ENCODE results near the gene BLACAT1. TPM values are rescaled to one million over a fixed set of nuclear protein-coding genes. Genes with fewer than 3 reads are reported as not detected.

The BLACAT1 gene
- total RNA-seq, 2 donors from 2014 or later = 6.8 TPM; not detected in 1

DNA sequence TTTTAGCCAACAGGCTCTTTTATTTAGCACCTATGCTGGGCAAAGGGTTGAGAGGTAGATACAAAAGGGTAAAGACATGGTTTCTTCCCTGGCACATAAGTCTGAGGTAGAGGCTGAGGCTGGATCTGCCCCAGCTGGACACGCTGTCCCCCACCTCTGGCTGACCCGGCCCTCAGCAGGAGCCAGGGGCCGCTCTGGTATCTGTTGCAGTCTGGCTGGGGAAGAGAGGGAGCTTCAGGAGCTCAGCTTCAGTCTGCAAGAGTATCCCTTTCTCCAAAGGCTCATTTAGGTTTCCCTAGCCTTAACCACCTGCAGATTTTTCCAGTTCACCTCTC, 14.2 kb downstream of the BLACAT1 start:
- no peaks in the 10 kb centered on the region for H3K4me1 ChIP-seq (replicated peaks)
- no peak overlapping the region for H3K27ac ChIP-seq
- TF ChIP-seq, protein P1, sequence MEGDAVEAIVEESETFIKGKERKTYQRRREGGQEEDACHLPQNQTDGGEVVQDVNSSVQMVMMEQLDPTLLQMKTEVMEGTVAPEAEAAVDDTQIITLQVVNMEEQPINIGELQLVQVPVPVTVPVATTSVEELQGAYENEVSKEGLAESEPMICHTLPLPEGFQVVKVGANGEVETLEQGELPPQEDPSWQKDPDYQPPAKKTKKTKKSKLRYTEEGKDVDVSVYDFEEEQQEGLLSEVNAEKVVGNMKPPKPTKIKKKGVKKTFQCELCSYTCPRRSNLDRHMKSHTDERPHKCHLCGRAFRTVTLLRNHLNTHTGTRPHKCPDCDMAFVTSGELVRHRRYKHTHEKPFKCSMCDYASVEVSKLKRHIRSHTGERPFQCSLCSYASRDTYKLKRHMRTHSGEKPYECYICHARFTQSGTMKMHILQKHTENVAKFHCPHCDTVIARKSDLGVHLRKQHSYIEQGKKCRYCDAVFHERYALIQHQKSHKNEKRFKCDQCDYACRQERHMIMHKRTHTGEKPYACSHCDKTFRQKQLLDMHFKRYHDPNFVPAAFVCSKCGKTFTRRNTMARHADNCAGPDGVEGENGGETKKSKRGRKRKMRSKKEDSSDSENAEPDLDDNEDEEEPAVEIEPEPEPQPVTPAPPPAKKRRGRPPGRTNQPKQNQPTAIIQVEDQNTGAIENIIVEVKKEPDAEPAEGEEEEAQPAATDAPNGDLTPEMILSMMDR (IDR thresholded peaks at IDR 0.05) = no peak
- TF ChIP-seq POLR2A (IDR thresholded peaks at IDR 0.05) = no peak
- no peak for TF ChIP-seq POLR2AphosphoS5 (IDR thresholded peaks at IDR 0.05)
- WGBS = 92% methylated on average over 3 of the region's 3 CpGs
- H3K4me3 ChIP-seq = no peak overlapping the region
- H3K36me3 ChIP-seq = no peaks in the 10 kb centered on the region
- H3K9me3 ChIP-seq = no peaks in the 10 kb centered on the region
- intact Hi-C loops (cut with DNase I) = no loop called here
- H3K27me3 ChIP-seq (replicated peaks; ENCODE audit: insufficient read depth) = no peaks in the 10 kb centered on the region
- no peak for DNase-seq (ENCODE audit: low spot score)

DNA sequence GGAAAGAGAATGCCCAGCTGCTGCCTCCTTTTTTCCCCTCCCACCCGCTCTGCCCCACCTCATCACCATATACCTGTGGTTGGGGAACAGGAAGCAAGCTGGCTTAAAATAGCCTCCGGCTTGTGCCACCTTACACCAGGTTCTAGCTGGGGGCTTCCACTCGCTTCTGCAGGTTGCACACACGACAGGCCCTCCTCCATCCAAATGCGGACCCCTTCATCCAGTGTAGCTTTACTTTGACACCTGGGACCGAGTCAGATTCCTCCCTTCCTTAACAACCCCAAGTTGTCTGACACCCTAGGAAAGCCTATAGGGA, 14.6 kb downstream of the BLACAT1 start:
- TF ChIP-seq POLR2AphosphoS5 (IDR thresholded peaks at IDR 0.05) = no peak
- no peak for TF ChIP-seq POLR2A (IDR thresholded peaks at IDR 0.05)
- TF ChIP-seq, protein P1 (IDR thresholded peaks at IDR 0.05) = no peak
- Histone ChIP-seq H3K36me3 (no peaks in the 10 kb centered on the region), H3K27ac (no peak overlapping the region), H3K27me3 (replicated peaks; ENCODE audit: insufficient read depth) (no peaks in the 10 kb centered on the region), H3K9me3 (no peaks in the 10 kb centered on the region), H3K4me1 (replicated peaks) (no peaks in the 10 kb centered on the region), H3K4me3 (no peak overlapping the region)
- intact Hi-C loops (cut with DNase I) = no loop called here
- 64% methylated on average over 6 of the region's 6 CpGs for WGBS
- DNase-seq (ENCODE audit: low spot score) = no peak

DNA sequence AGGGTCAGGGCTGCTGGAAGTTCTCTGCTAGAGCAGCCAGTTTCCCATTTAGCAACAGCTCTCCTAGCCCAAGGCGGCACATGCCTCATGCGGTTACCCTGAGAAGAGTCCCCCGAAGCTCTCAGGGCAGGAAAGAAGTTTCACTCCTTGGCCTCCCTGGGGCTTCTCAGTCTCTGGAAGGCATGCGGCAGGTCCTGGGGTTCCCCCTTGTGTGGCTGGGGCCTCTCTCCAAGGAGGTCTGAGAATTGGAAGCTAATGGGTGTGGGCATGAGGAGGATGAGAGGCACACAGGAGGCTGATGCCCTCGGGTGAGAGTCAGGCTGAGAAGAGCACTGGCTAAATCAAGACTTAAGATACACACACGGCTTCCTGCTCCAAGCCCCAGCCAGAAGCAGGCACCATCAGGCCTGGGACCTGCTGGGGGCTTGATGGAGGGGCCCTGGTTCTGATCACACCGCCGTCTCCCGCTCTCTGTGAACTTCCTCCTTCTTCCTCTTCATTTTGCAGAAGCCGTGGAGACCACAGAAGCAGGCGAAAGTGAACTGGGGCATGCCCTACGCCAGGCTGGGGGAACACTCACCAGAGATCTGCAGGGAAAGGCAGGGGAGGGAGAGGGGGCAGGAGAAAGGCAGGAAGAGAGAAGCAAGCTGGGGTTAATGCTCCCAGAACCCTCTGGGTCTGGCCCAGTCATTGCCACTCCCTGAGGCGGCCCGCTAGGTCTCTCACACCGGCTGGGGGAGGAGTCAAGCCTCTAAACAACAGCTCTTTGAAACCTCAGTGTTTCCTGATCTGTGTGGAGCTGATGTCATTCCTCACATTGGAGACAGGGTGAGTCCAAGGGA, 15.1 kb downstream of the BLACAT1 start:
- peak; percentile 56 for DNase-seq (ENCODE audit: low spot score)
- Histone ChIP-seq H3K27ac (no peak overlapping the region), H3K4me3 (no peak overlapping the region), H3K36me3 (no peaks in the 10 kb centered on the region), H3K4me1 (replicated peaks) (no peaks in the 10 kb centered on the region), H3K9me3 (no peaks in the 10 kb centered on the region), H3K27me3 (replicated peaks; ENCODE audit: insufficient read depth) (no peaks in the 10 kb centered on the region)
- 62% methylated on average over 15 of the region's 15 CpGs for whole genome bisulfite sequencing
- intact Hi-C loops (cut with DNase I) = no loop called here
- TF ChIP-seq POLR2AphosphoS5 (IDR thresholded peaks at IDR 0.05) = no peak
- TF ChIP-seq, protein P1 (IDR thresholded peaks at IDR 0.05) = peak in 1 of 4 experiments; percentile 29

DNA sequence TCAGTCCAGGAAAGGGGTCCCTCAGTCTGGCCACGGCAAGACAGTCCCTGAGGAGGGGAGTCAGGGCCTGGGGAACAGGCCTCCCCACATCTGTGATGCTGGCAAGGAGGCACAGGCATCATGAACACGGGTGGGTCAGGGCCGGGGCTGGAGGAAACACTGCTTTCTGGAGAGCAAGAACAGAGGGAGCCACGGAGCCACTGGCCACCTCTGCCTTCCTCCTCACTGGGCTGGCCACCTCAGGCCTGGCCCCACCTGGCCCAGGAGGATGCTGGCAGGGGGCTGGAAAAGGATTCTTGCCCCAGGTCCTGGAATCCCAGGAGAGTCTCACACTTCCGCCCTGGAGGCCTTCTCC, 15.7 kb downstream of the BLACAT1 start:
- Histone ChIP-seq H3K9me3 (no peaks in the 10 kb centered on the region), H3K4me3 (no peak overlapping the region), H3K4me1 (replicated peaks) (no peaks in the 10 kb centered on the region), H3K36me3 (no peaks in the 10 kb centered on the region), H3K27ac (no peak overlapping the region), H3K27me3 (replicated peaks; ENCODE audit: insufficient read depth) (no peaks in the 10 kb centered on the region)
- no peak for DNase-seq (ENCODE audit: low spot score)
- TF ChIP-seq, protein P1 (IDR thresholded peaks at IDR 0.05) = no peak
- no peak for TF ChIP-seq POLR2A (IDR thresholded peaks at IDR 0.05)
- TF ChIP-seq POLR2AphosphoS5 (IDR thresholded peaks at IDR 0.05) = no peak
- intact Hi-C loops (cut with DNase I) = no loop called here
- WGBS = 91% methylated on average over 5 of the region's 5 CpGs

Measured in prostate gland (tissue), 2 donors.